Dendritic cell treated with granulocyte-macrophage colony-stimulating factor and Interleukin-4, amounts not matched to agents 40 ng/mL and 50 ng/mL, for 4 days (primary cell): Measurements from ENCODE around the gene NBPF3.

Experiments used
- H3K27ac Mint-ChIP-seq: one replicate; pipeline ENCODE4 v1.8.0; 2022; ENCODE audit warnings: mild to moderate bottlenecking, mixed read lengths
- H3K27me3 Mint-ChIP-seq: one replicate; pipeline ENCODE4 v1.8.0; 2022; ENCODE audit warnings: mild to moderate bottlenecking, mixed read lengths
- H3K36me3 Mint-ChIP-seq: one replicate; pipeline ENCODE4 v1.8.0; 2022; ENCODE audit warnings: low read depth, mixed read lengths
- H3K4me1 Mint-ChIP-seq: one replicate; pipeline ENCODE4 v1.8.0; 2022; ENCODE audit warnings: low read depth, mixed read lengths
- H3K4me3 Mint-ChIP-seq: one replicate; pipeline ENCODE4 v1.8.0; 2022; ENCODE audit warnings: mild to moderate bottlenecking, moderate library complexity, mixed read lengths
- H3K9me3 Mint-ChIP-seq: one replicate; pipeline ENCODE4 v1.8.0; 2022; ENCODE audit warnings: mixed read lengths
- intact Hi-C: fragments of 100-400 bp; cut with micrococcal nuclease; formaldehyde crosslinking; loops from one replicate; pipeline ENCODE4 v1.15.0; 2022

The NBPF3 gene

GRCh38 chr1:21524686-21525339 lies 84.9 kb downstream of the NBPF3 start:
- H3K4me3 Mint-ChIP-seq: no peak overlapping the region
- no peak overlapping the region for H3K27ac Mint-ChIP-seq
- H3K36me3 Mint-ChIP-seq: no peaks in the 10 kb centered on the region
- H3K4me1 Mint-ChIP-seq: peaks cover 13% of the 10 kb centered on the region
- H3K27me3 Mint-ChIP-seq: peaks cover 56% of the 10 kb centered on the region
- no peaks in the 10 kb centered on the region for H3K9me3 Mint-ChIP-seq
- intact Hi-C loops: no loop called here

GRCh38 chr1:21525340-21525717 lies 85.4 kb downstream of the NBPF3 start:
- H3K27ac Mint-ChIP-seq: no peak overlapping the region
- H3K36me3 Mint-ChIP-seq: no peaks in the 10 kb centered on the region
- H3K4me3 Mint-ChIP-seq: no peak overlapping the region
- H3K4me1 Mint-ChIP-seq: peaks cover 13% of the 10 kb centered on the region
- H3K27me3 Mint-ChIP-seq: peaks cover 59% of the 10 kb centered on the region
- H3K9me3 Mint-ChIP-seq: no peaks in the 10 kb centered on the region
- intact Hi-C loops: no loop called here

GRCh38 chr1:21526441-21526840 lies 86.5 kb downstream of the NBPF3 start:
- Mint-ChIP-seq H3K9me3 (no peaks in the 10 kb centered on the region), H3K27ac (no peak overlapping the region), H3K4me1 (peaks cover 13% of the 10 kb centered on the region), H3K27me3 (peaks cover 67% of the 10 kb centered on the region), H3K4me3 (no peak overlapping the region), H3K36me3 (no peaks in the 10 kb centered on the region)
- intact Hi-C loops: no loop called here

GRCh38 chr1:21530368-21531016 lies 90.6 kb downstream of the NBPF3 start:
- intact Hi-C loops: loop anchor here (10.0 kb wide), 1 partner anchor 124 kb away; no protein-coding TSS in a partner anchor
- no peaks in the 10 kb centered on the region for H3K9me3 Mint-ChIP-seq
- no peak overlapping the region for H3K4me3 Mint-ChIP-seq
- no peak overlapping the region for H3K27ac Mint-ChIP-seq
- no peaks in the 10 kb centered on the region for H3K36me3 Mint-ChIP-seq
- H3K4me1 Mint-ChIP-seq: peaks cover 1% of the 10 kb centered on the region
- H3K27me3 Mint-ChIP-seq: peaks cover 66% of the 10 kb centered on the region

- Mint-ChIP-seq H3K27ac (no peak overlapping the region), H3K4me3 (no peak overlapping the region), H3K36me3 (no peaks in the 10 kb centered on the region), H3K4me1 (no peaks in the 10 kb centered on the region), H3K9me3 (no peaks in the 10 kb centered on the region), H3K27me3 (peaks cover 66% of the 10 kb centered on the region)
- intact Hi-C loops: loop anchor here (10.0 kb wide), 1 partner anchor 124 kb away; no protein-coding TSS in a partner anchor
Observed at GRCh38 chr1:21531241-21531640, 91.3 kb downstream of the NBPF3 start.

- intact Hi-C loops: loop anchor here (10.0 kb wide), 1 partner anchor 122 kb away; no protein-coding TSS in a partner anchor
- H3K4me3 Mint-ChIP-seq: no peak overlapping the region
- peaks cover 67% of the 10 kb centered on the region for H3K27me3 Mint-ChIP-seq
- H3K4me1 Mint-ChIP-seq: no peaks in the 10 kb centered on the region
- no peaks in the 10 kb centered on the region for H3K36me3 Mint-ChIP-seq
- no peak overlapping the region for H3K27ac Mint-ChIP-seq
- H3K9me3 Mint-ChIP-seq: no peaks in the 10 kb centered on the region
Observed at GRCh38 chr1:21532496-21532895, 92.6 kb downstream of the NBPF3 start.

GRCh38 chr1:21532992-21533534 lies 93.1 kb downstream of the NBPF3 start:
- H3K36me3 Mint-ChIP-seq: no peaks in the 10 kb centered on the region
- peaks cover 67% of the 10 kb centered on the region for H3K27me3 Mint-ChIP-seq
- no peak overlapping the region for H3K27ac Mint-ChIP-seq
- intact Hi-C loops: loop anchor here (10.0 kb wide), 1 partner anchor 122 kb away; no protein-coding TSS in a partner anchor
- H3K4me1 Mint-ChIP-seq: no peaks in the 10 kb centered on the region
- H3K9me3 Mint-ChIP-seq: no peaks in the 10 kb centered on the region
- no peak overlapping the region for H3K4me3 Mint-ChIP-seq

GRCh38 chr1:21534146-21534545 lies 94.2 kb downstream of the NBPF3 start:
- intact Hi-C loops: loop anchor here (2.0 to 10.0 kb wide), 3 partner anchors 25 to 163 kb away; partner anchors contain the start of gene ALPL
- Mint-ChIP-seq H3K36me3 (no peaks in the 10 kb centered on the region), H3K4me1 (no peaks in the 10 kb centered on the region), H3K27ac (no peak overlapping the region), H3K4me3 (no peak overlapping the region), H3K27me3 (peaks cover 77% of the 10 kb centered on the region), H3K9me3 (no peaks in the 10 kb centered on the region)
